Kidney capillary endothelial cell (primary cell): ENCODE results near the gene C10orf67.
"Not testable (repeated sequence)": the region's sequence is repeated elsewhere in the genome, so short reads cannot be mapped to it uniquely, and the experiment has no call there.

Experiments
- DNase-seq: peaks from one replicate; pipeline ENCODE4 v3.0.0-alpha.2; 2018; ENCODE audit warnings: low spot score

The C10orf67 gene

DNA sequence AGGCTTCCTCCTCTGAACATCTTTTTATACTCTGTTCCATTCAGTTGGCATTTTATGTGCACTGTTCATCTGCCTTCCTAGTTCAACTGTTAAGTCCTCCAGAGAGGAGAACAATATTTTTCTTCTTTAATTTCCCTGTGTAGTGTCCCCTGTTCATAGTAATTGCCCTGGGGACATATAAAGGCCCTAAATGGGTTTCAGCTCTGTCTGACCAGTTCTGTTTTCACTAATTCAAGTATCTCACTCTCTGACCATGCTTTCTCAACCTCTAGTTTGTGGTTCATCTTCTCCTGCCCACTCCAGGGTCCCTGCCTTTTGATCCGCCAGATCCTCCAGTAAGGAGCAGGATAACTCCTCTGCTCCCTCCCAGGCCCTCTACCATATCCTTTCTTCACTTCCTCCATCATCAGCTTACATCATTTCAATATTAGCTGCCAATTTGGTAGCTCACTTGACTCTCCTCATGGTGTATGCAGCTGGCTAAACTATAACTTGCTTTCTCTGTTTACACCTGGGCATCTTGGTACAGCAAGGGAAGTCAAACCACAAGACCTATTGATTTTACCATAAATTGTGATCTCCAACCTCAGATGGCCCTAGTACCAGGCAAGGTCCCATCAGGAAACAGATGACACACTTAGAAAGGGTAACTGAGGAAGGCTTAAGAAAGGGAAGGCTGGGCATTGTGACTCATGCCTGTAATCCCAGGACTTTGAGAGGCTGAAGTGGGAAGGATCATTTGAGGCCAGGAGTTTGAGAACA, 17.7 kb upstream of the C10orf67 start:
- DNase-seq, result no peak

DNA sequence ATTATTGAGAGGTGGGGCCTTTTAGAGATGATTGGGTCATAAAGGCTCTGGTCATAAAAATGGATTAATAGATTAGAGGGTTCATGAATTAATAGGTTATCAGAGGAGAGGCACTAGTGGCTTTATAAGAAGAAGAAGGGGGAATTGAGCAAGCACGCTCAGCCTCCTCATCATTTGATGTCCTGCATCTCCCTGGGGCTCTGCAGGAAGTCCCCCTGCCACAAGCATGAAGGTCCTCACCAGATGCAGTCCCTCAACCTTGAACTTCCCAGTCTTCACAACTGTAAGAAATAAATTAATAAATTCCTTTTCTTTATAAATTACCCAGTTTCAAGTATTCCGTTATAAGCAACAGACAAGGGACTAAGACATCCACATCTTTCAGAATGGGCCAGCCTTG, 17.1 kb upstream of the C10orf67 start:
- DNase-seq, result no peak

DNA sequence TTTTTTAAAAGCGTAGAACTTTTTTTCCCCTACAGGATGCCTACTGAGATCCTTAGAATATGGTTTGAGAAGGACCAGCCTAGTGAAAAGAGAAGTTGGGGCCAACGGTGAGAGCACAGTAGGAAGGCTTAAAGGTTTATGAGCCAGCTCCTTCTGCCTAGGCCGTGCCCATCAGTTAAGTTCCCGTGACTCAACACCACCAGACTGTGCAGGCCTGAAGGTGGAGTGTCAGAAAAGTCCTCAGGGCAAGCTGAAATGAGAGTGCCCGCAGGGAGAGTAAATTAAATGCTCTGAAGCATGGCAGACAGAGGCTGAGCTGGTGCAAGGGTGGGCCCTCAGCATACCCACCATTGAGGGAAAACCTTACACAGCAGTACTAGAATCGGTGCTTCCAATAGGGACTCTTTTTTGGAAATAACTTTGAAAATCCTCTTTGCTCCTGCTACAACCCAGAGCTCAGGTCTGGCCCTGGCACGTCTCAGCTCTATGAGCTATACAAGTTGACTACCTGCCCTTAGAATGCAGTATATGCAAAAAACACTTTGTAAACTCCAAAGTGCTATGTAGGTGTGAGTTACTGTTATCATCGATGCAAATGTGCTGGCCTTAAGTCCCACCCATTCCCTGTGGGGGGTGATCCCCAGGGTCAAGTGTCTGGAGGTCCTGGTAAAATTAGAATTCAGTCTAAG, 15.2 kb upstream of the C10orf67 start:
- no peak for DNase-seq

DNA sequence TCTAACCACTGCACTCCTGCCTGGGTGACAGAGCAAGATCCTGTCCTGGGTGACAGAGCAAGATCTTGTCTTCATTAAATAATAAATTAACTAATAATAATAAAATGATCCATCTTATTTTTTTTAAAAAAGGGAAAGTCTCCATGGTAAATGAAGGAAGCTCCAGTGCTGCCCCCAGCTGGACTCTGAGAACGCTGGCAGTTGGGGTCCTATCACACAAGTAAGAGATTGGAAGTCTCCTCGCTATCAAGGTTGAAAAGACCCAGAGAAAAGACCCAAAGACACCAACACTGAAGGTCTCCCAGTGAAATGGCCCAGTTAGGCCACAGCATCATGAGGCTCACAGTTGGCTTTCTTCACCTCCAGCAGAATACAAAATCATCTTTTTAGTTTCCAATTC, 13.8 kb upstream of the C10orf67 start:
- no peak for DNase-seq

DNA sequence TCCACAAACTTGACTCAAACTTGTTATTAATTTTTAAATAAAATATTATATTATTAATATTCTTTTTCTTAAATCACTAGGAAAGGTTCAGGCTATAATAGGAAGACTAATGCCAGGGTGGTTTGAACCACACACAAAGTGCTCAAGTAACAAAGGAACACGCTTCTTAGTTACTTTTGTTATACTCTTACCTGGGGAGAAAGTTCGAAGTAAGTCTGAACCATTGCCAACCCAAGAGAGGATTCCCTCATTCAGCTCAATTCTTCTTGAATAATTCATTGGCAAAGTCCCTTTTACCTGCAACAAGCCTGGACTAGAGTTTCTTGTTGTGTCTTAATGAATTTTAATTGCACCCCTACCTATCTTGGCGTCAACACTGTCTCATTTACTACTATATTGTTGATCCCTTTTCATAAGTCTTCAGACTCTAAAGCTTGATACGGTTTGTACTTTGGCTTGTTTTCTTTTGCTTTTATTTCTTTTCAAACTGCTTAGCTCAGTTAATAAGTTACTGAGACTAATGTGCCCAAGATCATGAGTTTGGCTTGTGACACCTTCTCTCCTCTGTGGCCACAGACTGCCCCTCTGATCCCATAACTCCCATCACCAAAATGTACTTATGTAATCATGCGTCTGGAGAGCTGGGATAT, 10.2 kb upstream of the C10orf67 start:
- DNase-seq, result no peak

DNA sequence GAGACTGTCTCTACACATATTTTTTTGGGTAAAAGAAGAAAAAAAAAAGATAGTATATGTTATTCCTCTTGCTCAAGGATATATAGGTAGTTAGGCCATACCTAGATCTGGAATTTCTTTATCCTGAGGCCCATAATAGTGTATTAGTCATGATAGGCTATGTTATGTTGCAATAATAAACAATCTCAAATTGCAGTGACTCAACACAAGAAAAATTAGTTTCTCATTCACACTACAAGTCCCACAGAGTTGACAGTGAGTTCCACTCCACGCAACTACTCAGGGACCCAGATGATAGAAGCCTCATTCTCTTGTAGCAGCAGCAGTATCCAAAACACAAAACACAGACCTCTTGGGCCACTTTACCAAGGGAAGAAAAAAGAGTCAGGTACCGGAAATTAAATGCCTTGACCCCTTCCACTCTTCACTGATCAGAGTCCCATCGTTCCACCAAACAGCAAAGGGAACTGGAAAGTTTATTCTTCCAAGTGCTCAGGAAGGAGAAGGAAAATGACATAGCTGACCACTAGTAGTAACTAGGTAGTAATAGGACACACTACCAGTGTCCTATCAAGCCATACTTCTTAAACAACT, 7.4 kb upstream of the C10orf67 start:
- no peak for DNase-seq

DNA sequence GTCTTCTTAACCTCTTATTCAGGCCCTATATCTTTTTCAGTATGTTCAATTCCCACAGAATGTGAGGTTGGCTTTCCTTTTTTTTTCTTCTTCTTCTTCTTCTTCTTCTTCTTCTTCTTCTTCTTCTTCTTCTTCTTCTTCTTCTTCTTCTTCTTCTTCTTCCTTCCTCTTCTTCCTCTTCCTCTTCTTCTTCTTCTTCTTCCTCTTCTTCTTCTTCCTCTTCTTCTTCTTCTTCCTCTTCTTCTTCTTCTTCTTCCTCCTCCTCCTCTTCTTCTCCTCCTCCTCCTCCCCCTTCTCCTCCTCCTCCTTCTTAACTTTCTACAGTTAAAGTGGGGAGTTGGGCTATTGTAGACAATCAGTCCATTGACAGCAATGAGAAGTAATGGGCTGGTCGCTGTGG, 6.1 kb upstream of the C10orf67 start:
- DNase-seq, result not testable (repeated sequence)

DNA sequence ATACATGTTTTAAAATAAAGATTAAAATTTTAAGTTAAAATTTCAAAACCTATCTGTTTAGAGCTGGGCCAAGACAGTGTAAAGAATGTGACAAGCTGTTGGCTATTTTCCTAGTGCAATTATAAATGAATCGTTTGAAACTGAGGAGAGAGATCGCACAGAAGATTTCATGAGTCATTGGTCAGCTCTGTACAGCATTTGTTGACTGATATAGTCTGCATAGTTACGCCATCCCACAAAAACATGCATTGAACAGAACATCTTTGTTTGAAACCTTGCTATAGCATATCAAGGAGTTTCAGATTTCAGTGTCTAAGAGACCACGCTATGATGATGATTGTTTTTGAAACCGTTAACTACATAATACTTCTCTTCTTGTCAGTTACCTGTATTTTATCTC, 1.3 kb upstream of the C10orf67 start:
- no peak for DNase-seq

DNA sequence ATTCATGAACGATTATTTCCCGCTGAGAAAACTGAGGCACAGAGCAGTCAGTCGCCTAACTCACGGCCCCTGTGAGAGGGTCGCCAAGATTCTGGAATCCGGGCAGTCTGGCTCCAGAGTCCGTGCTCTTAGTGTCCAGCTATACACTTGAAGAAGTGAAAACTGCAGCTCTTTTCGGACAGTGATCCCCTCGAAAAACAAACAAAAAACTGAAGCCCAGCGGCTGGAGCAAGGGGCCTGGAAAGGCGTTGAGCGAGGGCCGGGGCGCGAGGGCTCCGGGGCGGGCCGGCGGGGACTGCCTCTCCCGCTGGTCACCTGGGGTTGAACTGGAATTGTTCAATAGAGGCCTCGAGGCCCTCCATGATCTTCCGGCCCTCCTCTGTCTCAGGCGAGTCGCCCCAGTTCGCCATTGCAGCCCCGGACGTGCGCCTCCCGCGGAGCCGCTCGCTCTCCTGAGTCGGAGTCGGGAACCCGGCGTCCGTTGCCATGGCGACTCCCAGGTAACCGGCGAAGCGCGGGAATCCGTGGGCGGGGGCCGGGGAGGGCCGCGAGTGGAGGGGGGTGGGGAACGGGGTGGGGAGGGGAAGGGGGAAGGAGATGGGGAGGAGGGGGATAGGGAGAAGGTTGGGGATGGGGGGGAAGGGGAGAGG, 881 bp downstream of the C10orf67 start:
- DNase-seq, result no peak

DNA sequence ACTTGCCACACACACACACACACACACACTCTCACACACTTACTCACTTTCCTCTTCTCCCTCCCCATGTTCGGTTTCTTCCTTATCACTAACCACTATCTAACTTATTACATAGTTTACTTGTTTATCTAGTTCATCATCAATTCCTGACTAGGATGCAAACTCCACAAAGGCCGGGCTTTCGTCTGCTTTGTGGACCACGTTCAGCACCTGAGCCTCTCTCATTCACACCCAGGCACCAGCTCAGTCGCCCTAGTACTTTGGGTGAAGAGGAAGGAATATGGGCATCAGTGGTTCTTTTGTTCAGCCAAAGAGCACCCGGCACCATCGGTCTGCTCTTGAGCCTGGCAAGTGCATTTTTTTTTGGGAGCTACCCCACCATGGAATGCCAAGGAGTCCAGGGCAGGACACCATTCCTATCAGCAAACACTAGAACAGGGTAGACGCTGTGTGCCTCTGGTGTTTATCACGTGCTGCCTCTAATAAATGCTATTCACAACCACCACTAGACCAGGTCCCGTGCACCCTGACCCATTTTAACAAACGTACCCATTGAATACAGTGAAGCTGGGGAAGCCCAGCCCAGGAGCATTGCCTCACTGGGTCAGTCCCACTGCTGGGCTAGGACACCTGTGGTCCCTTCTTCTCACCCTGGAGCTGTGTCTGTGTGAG, 2.2 kb downstream of the C10orf67 start:
- DNase-seq, result no peak

DNA sequence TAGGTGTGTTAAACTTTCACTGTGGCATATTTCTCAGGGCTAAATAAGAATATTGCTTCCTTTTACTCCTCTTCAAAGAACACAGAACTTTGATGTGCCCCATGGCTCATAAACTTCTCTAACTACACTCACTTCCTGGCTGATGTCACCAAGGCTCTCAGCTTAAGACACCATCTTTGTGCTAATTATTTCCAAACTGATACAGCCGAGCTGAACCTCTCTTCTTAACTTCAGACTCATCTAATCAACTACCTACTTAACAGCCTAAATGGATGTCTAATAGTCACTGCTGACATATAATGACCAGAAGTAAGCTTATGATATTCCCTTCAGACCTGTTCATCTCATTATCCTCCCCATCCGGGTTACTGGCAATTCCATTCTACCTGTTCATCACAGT, 3.6 kb downstream of the C10orf67 start:
- peak; percentile 10 for DNase-seq

DNA sequence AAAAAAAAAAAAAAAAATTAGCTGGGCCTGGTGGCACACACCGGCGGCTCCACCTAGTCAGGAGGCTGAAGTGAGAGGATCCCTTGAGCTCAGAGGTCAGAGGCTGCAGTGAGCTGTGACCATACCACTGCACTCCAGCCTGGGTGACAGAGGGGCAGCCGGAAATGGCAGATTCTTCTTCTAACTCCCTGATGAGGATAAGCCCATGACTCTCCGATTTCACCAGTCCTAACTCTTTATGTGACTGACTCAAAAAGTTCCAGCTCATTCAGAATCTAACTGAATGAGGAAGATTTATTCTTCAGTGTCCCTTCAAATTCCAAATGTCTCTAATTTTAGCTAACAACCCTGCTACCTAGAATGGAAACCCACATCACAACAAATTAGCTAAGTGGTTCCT, 4.2 kb downstream of the C10orf67 start:
- DNase-seq, result no peak

DNA sequence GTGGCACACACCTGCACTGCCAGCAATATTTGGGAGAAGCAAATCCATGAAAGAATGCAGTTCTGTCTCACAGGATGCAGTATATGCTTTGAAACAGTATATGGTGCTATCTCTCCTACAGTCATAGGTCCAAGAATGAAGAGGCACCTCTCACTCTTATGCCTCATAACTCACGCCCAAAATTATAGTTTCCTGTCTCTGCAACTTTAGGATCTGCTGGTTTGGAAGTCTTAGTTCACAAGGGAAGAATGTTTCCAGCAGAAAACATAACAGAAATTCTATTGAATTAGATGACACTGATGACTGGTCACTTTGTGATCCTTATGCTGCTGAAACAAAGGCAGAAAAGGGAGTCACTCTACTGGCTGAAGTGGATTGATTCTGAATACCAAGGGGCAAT, 5.7 kb downstream of the C10orf67 start:
- DNase-seq, result no peak

DNA sequence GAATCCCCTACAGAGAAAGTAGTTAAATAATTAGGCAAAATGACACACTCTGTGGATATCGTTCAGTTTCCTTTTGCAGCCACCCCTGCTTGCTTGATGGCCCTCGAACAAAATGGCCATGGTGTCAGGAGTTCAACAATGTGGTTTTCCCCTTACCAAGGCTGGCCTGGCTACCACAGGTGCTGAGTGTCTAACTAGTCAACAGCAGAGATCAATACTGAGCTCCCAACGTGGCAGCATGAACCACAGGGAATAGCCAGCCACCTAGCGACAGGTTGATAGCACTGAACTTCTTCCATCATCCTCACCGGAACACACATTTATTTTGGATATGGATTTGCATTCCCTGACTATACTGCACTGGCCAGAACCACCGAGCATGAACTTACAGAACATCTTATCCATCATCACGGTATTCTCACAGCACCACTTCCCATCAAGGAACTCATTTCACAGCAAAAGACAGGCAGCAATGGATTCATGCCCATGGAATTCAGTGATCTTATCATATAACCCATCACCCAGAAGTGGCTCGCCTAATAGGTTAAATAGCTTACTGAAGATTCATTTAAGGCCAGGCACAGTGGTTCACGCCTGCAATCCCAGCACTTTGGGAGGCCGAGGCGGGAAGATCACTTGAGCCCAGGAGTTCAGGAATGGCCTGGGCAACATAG, 6.3 kb downstream of the C10orf67 start:
- DNase-seq, result no peak

DNA sequence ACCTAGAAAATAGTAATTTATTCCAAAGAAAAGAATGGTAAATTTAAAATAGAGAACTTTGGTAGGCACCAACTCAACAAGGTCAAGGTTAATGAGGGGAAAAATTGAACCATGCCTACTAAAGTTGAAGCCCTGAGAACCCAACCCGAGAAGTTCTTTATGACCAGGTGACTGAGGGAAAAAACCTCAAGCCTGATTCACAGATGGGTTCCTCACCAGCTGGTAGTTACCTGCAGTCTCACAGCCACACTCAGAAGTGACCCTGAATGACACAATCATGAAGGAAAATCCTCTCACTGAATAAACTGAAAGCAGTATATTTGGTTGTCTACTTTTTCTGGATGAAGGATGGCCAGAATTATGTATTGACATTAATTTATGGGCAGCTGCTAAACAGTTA, 7.0 kb downstream of the C10orf67 start:
- no peak for DNase-seq

DNA sequence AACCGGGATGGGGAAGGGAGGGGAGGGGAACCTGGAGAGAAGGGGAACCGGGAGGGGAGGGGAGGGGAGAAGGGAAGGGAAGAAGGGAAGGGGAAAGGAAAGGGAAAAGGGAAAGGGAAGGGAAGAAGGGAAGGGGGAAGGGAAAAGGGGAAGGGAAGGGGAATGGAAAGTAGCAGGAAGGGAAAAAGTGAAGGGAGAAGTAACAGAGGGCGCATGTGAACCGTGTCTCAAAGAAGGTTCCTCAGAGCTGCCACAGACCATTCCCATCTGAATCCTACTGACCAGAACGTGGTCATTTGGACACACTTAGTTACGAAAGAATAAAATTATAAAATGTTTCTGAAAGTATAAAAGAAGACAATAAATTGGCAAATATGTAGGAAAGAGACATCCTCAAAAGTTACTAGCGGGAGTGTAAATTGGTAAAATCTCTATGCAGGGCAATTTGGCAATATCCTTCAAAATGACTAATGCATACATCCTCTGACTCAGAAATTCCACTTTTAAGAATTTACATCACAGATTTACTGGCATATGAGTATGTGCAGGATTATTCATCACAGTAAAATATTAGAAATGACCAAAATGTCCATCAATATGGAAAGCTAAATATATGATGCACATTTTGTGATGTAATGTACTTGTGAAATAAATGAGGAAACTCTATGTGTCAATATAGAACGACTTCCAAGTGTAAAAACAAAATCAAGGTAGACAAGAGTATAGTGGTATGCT, 12.9 kb downstream of the C10orf67 start:
- peak; percentile 61 for DNase-seq

DNA sequence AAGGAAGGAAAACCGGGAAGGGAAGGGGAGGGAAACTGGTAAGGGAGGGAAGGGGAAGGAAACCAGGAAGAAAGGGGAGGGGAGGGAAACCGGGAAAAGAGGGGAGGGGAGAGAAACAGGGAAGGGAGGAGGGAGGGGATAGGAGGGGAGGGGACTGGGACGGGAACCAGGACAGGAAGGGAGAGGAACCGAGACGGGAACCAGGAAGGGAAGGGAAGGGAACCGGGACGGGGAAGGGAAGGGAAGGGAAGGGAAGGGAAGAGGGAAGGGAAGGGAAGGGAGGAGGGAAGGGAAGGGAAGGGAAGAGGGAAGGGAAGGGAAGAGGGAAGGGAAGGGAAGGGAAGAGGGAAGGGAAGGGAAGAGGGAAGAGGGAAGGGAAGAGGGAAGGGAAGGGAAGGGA, 13.6 kb downstream of the C10orf67 start:
- DNase-seq, result no peak

DNA sequence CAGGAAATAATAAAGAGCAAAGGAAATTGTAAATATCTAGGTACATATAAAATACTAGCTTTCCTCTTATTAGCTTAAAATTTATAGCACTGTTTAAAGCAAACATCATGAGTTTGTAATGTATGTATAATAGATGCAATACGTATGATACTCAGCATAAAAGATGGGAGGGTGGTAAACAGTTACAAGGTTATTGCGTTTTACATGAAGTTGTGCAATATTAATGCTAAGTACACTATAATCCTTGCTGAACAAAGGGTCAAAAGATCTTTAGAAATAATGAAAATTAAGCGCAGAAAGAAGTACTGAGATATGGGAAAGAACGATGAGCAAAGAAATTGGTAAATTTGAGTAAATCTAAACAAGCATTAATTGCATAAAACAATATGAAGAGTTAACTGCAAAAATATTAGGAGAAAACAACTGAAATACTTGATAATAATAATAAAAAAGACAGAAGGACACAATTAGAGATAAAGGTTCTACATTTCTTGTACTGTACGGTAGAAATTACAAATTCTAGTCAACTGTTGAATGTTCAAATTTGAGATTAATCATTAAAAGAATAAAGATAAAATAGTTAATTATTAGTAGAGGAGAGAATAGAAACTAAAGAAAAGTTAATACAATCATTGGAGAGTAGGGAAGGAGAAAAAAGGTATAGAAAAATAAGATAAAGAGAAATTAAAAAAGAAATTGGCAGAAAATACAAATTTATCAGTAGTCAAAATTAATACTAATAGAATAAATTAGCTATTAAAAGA, 17.9 kb downstream of the C10orf67 start:
- DNase-seq, result no peak

DNA sequence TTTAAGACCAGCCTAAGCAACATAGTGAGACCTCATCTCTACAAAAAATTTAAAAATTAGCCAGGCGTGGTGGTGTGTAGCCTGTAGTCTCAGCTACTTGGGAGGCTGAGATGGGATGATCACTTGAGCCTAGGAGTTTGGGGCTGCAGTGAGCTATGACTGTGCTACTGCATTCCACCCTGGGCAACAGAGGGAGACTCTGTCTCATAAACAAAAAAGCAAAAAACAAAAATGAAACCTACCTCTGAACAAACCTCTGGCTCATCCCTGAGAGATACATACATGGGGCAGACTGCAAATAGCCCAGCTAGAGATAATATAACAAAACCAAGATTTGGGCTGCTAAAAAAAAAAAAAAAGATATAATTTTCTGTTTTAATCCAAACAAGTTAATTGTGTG, 19.5 kb downstream of the C10orf67 start:
- no peak for DNase-seq

DNA sequence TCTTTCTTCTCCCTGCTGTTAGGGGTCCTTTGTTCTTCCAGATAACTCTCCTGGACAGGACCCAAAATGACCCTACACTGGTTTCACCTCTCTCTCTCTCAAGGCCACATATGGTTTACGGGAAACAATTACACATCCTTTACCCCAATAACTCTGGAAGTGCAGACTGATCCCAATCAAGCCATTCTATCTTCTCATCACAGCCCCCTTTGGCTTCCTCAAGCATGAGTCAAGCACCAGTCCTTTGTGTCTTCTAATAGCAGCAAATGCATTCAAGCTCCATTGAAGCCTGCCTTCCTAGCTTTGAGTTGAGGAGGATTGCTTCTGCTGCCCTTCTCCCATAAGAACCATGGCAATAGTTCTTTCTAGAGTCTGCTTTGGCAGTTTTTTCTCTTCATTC, 20.2 kb downstream of the C10orf67 start:
- no peak for DNase-seq
